Measurements from ENCODE around the gene TPM2. TPM values are rescaled to one million over a fixed set of nuclear protein-coding genes. Genes with fewer than 3 reads are reported as not detected.
"Not testable (repeated sequence)": the region's sequence is repeated elsewhere in the genome, so short reads cannot be mapped to it uniquely, and the experiment has no call there.

TPM2 gene
- total RNA-seq, 1 experiment from 2014 or later: 2,986 TPM

DNA sequence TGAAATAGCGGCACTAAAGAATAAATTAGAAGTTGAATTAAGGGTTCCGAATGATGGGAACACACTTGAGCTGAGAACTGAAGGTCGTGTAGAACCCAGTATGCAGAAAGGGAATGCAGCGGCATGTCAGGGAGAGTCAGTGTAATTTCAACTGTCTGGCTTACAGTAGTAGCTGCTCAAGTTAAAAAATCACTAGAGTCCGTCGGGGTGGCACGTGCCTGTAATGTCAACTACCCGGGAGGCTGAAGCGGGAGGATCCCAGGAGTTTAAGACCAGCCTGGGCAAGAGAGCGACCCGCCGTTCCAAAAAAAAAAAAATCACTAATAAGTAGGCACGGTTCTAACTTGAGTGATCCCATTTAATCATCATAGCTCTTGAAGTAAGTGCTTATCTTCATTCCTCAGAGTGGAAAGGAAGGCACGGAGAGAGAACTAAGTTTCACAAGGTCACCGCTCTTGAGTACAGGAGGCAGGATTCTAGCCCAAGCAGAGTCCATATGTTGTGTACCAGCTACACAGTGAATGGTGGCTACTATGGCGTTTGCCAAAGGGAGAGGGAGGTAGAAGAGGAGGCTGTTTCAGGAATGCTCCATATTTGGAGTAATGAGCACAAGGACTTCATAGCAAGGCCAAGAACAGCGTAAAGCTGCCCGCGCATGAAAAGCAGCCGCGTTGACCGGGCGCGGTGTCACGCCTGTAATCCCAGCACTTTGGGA is 32.7 kb downstream of the TPM2 start:
- Histone ChIP-seq H3K9me3 (no peaks in the 10 kb centered on the region), H3K4me3 (peak overlapping the region; percentile 26), H3K36me3 (peaks cover 36% of the 10 kb centered on the region), H3K27me3 (no peaks in the 10 kb centered on the region)
- no peak for DNase-seq

DNA sequence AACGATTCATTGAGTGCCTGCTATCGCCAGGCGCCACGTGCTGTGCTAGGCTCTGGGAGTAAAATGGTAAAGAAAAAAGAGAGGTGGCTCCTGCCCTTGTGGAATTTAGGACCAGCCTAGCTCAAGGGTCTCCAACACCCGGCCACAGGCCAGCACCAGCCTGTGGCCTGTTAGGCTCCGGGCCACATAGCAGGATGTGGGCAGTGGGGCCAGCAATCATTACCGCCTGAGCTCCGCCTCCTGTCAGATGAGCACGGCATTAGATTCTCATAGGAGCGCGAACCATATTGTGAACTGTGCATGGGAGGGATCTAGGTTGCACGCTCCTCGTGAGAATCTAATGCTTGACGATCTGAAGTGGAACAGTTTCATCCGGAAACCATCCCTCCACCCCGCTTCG is 33.4 kb downstream of the TPM2 start:
- H3K4me3 ChIP-seq: no peak overlapping the region

DNA sequence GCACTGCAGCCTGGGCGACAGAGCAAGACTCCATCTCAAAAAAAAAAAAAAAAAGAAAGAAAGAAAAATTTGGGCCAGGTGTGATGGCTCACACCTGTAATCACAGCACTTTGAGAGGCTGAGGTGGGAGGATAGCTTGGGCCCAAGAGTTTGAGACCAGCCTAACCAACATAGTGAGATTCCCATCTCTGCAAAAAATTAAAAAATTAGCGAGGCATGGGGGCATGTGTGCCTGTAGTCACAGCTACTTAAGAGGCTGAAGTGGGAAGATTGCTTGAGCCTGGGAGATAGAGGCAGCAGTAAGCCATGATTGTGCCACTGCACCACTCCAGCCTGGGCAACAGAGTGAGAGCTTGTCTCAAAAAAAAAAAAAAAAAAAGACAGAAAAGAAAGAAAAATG is 36.1 kb downstream of the TPM2 start:
- no peak for DNase-seq
- Histone ChIP-seq H3K27me3 (no peaks in the 10 kb centered on the region), H3K9me3 (no peaks in the 10 kb centered on the region), H3K4me3 (no peak overlapping the region), H3K36me3 (peaks cover 3% of the 10 kb centered on the region)

More for the DNA sequence above, 33.4 kb downstream of the TPM2 start:
- no peaks in the 10 kb centered on the region for H3K27me3 ChIP-seq
- H3K9me3 ChIP-seq: no peaks in the 10 kb centered on the region
- peaks cover 29% of the 10 kb centered on the region for H3K36me3 ChIP-seq
- no peak for DNase-seq

DNA sequence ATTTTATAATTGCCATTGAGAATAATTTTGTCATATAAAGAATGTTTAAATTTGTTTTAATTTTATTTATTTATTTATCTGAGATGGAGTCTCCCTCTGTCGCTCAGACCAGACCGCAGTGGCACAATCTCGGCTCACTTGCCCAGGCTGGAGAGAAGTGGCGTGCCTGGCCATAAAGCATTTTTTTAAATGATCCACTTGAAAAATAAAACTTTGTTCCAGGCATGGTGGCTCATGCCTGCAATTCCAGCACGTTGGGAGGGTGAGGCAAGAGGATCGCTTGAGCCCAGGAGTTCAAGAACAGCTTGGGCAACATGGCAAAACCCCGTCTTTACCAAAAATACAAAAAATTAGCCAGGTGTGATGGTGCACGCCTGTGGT is 36.9 kb downstream of the TPM2 start:
- H3K36me3 ChIP-seq: no peaks in the 10 kb centered on the region
- H3K27me3 ChIP-seq: no peaks in the 10 kb centered on the region
- H3K4me3 ChIP-seq: no peak overlapping the region
- peak; percentile 81 for DNase-seq
- no peaks in the 10 kb centered on the region for H3K9me3 ChIP-seq

DNA sequence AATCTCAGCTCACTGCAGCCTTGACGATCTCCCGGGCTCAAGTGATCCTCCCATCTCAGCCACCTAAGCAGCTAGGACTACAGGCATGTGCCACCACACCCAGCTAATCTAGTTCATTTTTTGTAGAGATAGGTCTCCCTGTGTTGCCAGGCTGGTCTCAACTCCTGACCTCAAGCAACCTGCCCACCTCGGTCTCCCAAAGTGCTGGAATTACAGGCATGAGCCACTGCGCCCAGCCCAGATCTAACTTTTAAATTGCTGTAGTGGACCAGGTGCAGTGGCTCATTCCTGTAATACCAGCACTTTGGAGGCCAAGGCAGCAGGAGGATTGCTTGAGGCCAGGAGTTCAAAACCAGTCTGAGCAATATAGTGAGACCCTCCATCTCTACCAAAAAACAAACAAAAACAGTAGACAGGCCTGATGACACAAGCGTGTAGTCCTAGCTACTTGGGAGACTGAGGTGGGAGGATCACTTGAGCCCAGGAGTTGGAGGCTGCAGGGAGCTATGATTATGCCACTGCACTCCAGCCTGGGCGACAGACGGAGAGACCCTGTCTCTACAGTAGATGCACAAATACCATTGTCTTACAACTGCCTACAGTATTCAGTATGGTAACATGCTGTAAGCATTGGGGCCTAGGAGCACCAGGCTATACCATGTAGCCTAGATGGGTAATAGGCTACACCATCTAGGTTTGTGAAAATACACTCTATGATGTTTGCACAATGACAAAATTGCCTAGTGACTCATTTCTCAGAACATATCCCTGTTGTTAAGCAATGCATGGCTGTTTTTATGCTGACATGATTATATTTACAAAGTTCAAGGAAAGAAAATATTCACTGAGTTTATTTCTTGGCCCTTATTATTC is 37.5 kb downstream of the TPM2 start:
- Histone ChIP-seq H3K4me3 (no peak overlapping the region), H3K9me3 (no peaks in the 10 kb centered on the region), H3K27me3 (no peaks in the 10 kb centered on the region), H3K36me3 (no peaks in the 10 kb centered on the region)
- DNase-seq: peak; percentile 56

DNA sequence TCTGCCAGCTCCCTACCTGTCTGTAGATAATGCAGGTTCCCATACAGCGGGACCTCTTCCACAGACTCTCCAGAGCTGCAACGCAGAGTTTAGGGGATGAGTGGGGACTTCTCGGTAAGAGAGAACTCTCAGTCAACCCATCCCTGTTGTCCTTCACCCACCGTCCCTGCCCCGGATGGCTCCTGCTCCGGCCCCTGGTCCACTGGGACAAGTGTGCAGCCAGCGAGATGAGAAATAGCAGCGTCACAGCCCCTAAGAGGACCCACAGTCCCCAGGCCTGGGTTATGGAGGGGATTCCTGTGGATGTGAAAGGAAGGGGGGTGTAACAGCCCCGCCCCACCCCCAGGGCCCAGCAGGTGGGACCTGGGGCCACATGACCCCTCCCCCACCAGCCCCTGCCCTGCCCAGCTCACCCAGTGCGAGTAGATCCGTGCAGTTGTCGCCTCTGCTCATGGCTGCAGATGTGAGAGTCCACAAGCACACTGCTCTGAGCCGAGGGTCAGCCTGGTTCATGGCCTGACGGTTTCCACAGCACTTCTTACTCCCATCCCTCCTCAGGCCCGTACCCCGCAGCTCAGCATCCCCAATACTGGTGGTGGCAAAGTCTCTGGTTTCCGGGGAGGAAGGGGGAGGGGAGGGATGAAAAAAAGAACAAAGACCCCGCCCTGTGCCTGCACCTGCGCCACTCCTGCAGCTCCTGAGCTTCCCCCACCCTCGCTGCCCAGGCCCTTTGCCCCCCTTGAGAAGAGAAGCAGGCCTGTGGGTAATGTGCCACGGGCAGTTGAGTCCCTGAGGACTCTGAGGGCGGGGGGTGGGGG is 39.2 kb downstream of the TPM2 start, which contains the start of gene SIT1:
Gene SIT1 (minus strand): TSS at position 591 of the 818 bp plus-strand sequence. CDS start 78 bp downstream, at position 513.
- Histone ChIP-seq H3K9me3 (no peaks in the 10 kb centered on the region), H3K4me3 (peak within 1 kb of the TSS; percentile 11), H3K27me3 (no peaks in the 10 kb centered on the region), H3K36me3 (no peaks in the 10 kb centered on the region)
- no peak for DNase-seq

DNA sequence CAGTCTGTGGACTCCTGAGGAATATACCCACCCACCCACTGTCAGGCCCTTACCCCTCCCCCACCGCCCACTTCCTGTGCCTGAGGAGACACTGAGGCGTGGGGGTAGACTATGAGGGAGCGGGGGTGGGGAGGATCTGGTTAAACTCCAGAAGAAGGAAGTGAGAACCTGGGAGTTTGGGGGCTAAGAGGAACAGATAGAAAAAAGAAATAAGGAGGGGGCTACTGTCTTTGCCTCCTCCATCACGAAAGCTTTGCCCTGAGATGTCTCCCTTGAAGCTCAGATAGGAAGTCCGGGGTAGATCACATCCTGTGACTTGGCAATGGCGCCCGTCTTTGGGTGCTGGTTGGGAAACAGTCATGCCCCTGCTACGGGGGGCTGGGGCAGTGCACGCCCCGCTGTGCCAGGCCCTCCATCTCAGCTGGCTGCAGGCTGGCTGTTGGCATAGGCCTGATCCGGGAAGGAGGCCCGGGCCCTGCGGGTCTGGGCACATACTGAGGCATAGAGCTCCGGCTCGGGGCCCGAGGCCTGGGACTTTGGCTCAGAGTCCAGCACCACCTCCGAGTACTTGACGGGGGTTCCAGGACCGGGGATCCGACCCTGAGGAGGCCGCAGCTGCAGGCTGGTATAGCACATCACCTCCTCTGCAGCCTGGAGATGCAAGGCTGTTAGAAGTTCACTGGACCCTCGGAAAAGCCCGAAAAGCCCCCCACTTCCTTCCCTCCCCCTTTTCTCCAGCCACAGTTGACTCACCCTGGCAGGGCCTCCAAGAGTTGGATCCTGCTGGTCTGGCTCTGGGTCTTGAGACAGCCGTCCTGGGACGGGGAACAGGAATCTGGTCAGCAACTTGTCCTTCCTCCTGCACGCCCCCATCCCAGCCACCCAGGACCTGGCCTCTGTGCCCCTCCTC is 40.0 kb downstream of the TPM2 start:
- Histone ChIP-seq H3K27me3 (no peaks in the 10 kb centered on the region), H3K9me3 (no peaks in the 10 kb centered on the region), H3K4me3 (peak overlapping the region; percentile 11), H3K36me3 (no peaks in the 10 kb centered on the region)
- peak; percentile 100 for DNase-seq

DNA sequence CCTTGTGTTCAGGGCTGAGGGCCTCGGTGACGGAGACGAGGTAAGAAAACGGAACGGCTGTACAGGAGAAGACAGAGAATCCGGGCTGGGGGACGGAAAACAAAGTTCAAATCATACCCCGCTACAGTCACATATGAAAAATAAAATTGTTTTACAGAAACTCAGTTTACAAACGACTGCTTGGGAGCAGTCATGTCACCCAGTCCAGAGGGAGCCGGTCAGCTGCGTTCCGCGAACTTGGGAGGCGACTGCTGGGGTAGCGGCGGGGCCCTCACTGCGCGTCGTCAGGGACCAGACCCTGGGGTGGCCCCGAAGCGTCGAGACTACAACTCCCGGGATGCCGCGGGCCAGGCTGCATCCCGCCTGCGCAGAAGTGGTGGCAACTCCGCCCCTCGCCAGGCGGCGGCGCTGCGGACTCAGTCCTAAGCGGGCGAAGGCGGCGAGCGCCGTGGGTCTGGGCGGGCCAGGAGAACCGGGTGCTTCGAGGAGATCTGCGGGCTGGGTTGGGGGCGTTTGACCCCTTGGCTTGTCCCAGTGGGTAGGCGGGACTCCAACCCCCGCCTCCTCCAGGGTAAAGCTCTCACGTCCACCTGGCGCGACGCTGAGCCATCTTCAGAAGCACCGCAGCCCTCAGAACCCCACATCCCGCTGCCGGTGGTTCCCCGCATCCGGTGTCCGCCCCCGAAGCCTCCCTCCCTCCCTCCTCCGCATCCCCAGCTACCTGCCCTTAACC is 43.0 kb downstream of the TPM2 start:
- peak; percentile 98 for DNase-seq
- Histone ChIP-seq H3K4me3 (peak overlapping the region; percentile 57), H3K36me3 (peaks cover 3% of the 10 kb centered on the region), H3K9me3 (no peaks in the 10 kb centered on the region), H3K27me3 (no peaks in the 10 kb centered on the region)

DNA sequence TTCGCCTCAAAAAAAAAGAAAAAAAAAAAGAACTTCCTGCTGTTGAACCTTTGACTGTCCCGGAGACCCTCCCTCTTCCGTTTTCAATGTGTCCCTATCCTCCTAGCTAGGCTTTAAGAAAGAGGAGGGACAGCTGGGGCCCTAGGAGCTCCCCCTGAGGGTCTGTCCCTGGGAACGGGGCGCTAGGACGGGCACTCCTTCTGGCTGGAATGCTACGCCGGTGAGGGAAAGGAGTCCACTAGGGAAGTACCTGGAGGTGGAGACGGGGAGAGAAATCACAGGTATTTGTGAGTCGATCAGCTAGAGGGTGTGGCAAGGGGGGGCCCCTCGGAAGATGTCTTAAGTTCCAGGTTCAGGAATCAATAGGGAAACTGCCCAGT is 43.6 kb downstream of the TPM2 start:
- Histone ChIP-seq H3K27me3 (no peaks in the 10 kb centered on the region), H3K36me3 (peaks cover 5% of the 10 kb centered on the region), H3K4me3 (peak overlapping the region; percentile 57)

DNA sequence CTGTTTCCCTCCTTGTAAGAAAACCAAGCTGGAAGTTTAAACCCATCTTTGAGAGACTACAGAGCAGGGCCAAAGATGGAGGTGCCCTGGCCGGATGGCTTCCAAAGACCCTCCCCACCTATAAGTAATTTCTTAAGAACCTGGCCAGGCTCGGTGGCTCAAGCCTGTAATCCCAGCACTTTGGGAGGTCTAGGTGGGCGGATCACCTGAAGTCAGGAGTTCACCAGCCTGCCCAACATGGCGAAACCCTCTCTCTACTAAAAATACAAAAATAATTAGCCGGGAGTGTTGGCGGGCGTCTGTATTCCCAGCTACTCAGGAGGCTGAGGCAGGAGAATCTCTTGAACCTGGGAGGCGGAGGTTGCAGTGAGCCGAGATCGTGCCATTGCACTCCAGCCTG is 44.0 kb downstream of the TPM2 start:
- H3K4me3 ChIP-seq: peak overlapping the region; percentile 57
- not testable (repeated sequence) for H3K36me3 ChIP-seq, H3K27me3 ChIP-seq, H3K9me3 ChIP-seq, DNase-seq

More for the DNA sequence above, 43.6 kb downstream of the TPM2 start:
- DNase-seq: no peak
- H3K9me3 ChIP-seq: peaks cover under 1% of the 10 kb centered on the region; the same call in 1 of the 2 replicates

DNA sequence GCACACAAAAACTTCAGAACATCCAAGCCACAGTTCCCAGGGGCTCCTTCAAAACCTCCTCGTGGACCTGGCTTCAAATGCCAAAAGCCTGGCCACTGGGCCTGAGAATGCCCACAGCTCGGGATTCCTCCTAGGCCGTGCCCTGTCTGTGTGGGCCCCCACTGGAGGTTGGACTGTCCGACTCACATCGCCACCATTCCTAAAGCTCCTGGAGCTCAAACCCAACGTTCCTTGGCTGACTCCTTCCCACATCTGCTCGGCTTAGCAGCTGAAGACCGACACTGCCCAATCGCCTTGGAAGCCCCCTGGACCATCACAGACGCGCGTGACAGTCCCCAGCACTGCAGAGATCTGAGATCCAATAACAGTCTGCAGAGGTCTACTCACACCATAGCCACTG is 46.7 kb downstream of the TPM2 start:
- peaks cover 12% of the 10 kb centered on the region for H3K36me3 ChIP-seq
- H3K4me3 ChIP-seq: no peak overlapping the region
- no peaks in the 10 kb centered on the region for H3K27me3 ChIP-seq
- H3K9me3 ChIP-seq: peaks cover 3% of the 10 kb centered on the region; the same call in 1 of the 2 replicates
- no peak for DNase-seq

DNA sequence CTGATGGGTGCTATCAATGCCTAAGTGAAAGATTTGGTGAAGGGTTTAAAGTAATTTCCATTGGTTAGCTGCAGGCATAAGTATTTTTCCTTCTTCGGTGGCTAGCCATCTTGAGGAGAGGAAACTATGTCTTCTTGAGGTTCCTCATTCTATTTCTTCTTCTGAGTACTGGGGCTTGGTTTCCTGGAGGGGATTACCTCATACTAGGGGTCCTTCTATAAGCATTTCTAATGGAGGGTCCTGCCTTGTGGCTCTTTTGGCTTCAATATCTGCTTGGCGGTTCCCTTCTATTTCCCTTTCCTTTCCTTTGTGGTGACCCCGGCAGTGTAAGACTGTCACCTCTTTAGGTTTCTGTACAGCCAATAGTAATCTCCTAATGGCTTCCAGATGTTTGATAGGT is 48.2 kb downstream of the TPM2 start:
- peaks cover 12% of the 10 kb centered on the region for H3K36me3 ChIP-seq
- not testable (repeated sequence) for H3K9me3 ChIP-seq, DNase-seq, H3K27me3 ChIP-seq, H3K4me3 ChIP-seq

DNA sequence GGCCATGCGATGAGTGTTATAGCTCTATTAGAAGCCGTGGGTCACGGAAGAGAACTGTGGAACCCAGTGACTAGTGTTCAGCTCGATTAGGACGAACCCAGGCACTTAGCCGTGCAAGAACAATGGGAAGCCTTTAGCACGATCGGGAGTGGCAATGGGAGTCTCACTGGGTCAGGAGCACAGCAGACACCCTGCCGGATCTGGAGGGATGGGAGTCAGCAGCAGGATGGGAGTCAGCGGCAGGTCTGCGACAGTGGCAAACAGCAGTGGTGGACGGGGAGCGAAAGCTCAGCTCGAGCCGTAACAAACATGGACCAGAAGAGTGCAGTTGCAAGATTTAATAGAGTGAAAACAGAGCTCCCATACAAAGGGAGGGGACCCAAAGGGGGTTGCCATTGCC is 49.3 kb downstream of the TPM2 start:
- peaks cover 12% of the 10 kb centered on the region for H3K36me3 ChIP-seq
- not testable (repeated sequence) for H3K9me3 ChIP-seq, H3K27me3 ChIP-seq, H3K4me3 ChIP-seq, DNase-seq

DNA sequence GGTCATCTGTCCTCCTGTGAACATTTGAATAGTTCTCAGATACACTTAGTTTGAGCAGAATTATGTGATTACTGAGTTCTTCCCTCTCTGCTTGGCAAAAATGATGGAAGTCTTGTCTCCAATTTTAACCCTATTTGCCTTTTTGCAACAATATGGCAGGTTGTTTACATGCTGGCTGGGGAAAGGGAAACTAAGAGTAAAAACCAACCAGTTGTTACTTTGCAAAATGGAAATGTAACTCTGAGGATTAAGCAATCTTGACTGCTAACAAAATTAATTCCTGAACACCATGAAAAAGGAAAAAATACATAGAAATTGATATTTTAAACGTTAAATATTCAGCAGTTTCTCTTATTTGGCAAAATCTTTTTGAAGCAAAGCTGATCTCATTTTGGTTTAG is 50.1 kb downstream of the TPM2 start:
- Histone ChIP-seq H3K9me3 (peaks cover 3% of the 10 kb centered on the region; the same call in 1 of the 2 replicates), H3K27me3 (no peaks in the 10 kb centered on the region), H3K4me3 (no peak overlapping the region), H3K36me3 (peaks cover 12% of the 10 kb centered on the region)
- DNase-seq: no peak

DNA sequence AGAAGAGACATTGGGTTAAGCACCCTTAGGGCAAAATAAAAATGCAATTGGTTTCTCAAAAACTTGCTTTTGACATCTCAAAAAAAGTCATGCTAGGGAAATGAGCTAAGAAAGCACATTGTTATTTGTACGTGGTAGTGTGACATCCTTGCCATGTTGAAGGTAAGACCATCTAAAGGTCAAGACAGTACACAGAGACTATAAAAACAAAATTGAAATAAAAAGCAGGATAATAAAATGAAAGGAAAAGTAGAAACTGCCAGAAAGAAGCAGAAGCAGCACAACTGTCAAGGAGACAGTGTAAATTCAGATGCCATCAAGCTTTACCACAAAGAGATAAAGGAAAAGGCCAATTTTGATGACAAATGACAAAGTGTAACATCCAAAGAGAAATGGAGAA is 50.5 kb downstream of the TPM2 start:
- H3K27me3 ChIP-seq, H3K4me3 ChIP-seq, H3K9me3 ChIP-seq, DNase-seq: not testable (repeated sequence)
- peaks cover 12% of the 10 kb centered on the region for H3K36me3 ChIP-seq

Measured in MG63 (cell line).